ENCODE data around the gene PLIN4.

- TF ChIP-seq SP1 (IDR thresholded peaks at IDR 0.05) (no peak), LEF1 (IDR thresholded peaks at IDR 0.05; ENCODE audit: borderline replicate concordance) (no peak), L3MBTL2 (conservative IDR thresholded peaks at IDR 0.05) (no peak)
Observed at GRCh38 chr19:4516939-4517300, 1.4 kb downstream of the PLIN4 start.

Data from HEK293T (cell line).